GM23248 (cell line): ENCODE measurements around the gene RNF138.

Experiments used
- EZH2 ChIP-seq: fragments of 200-600 bp; sonication (generic); IDR thresholded peaks from 2 replicates; pipeline ENCODE4 v1.6.1; 2018; ENCODE audit warnings: antibody characterized with exemption, mild to moderate bottlenecking; ENCODE audit not compliant: insufficient read depth, poor library complexity, severe bottlenecking
- EZH2phosphoT487 ChIP-seq: fragments of 200-600 bp; sonication (generic); IDR thresholded peaks from 2 replicates; pipeline ENCODE4 v1.6.1; 2018; ENCODE audit warnings: antibody characterized with exemption, moderate library complexity, mild to moderate bottlenecking, low read depth; ENCODE audit not compliant: insufficient read depth

- TF ChIP-seq EZH2 (no peak), EZH2phosphoT487 (no peak)
These were observed 7.9 kb upstream of the RNF138 start for GRCh38 chr18:32083781-32084180.
